H9 (cell line): ENCODE measurements around the gene PEX7. TPM values are rescaled to one million over a fixed set of nuclear protein-coding genes. Genes with fewer than 3 reads are reported as not detected.

ENCODE experiments used
- DNase-seq: peaks from one replicate; pipeline ENCODE4 v3.0.0-alpha.2; 2017
- H2AFZ ChIP-seq: one replicate; pipeline ENCODE4 v1.6.1; 2013; ENCODE audit warnings: mild to moderate bottlenecking, low read length, control low read depth, moderate library complexity
- H2AK5ac ChIP-seq: 2 replicates; pipeline ENCODE4 v1.6.1; 2013; ENCODE audit warnings: low read length, control low read depth, mixed read lengths; ENCODE audit not compliant: insufficient read length
- H2BK120ac ChIP-seq: one replicate; pipeline ENCODE4 v1.6.1; 2013; ENCODE audit warnings: low read depth, mild to moderate bottlenecking, low read length, control low read depth, inconsistent platforms; ENCODE audit not compliant: poor library complexity, severe bottlenecking
- H2BK12ac ChIP-seq: 2 replicates; pipeline ENCODE4 v1.6.1; 2013; ENCODE audit warnings: low read length, control low read depth, mixed read lengths, low read depth; ENCODE audit not compliant: insufficient read length
- H2BK15ac ChIP-seq: 2 replicates; pipeline ENCODE4 v1.6.1; 2013; ENCODE audit warnings: low read depth, low read length, control low read depth
- H2BK20ac ChIP-seq: one replicate; pipeline ENCODE4 v1.6.1; 2013; ENCODE audit warnings: low read depth, mild to moderate bottlenecking, low read length, control low read depth, inconsistent platforms; ENCODE audit not compliant: poor library complexity, severe bottlenecking
- H2BK5ac ChIP-seq: 2 replicates; pipeline ENCODE4 v1.6.1; 2013; ENCODE audit warnings: low read length, control low read depth, mixed read lengths; ENCODE audit not compliant: insufficient read length
- H3K14ac ChIP-seq: 2 replicates; pipeline ENCODE4 v1.6.1; 2013; ENCODE audit warnings: low read length, control low read depth; ENCODE audit not compliant: insufficient read depth
- H3K18ac ChIP-seq: 2 replicates; pipeline ENCODE4 v1.6.1; 2013; ENCODE audit warnings: low read depth, mild to moderate bottlenecking, mixed read lengths, low read length, control low read depth; ENCODE audit not compliant: insufficient read length
- H3K23ac ChIP-seq: 2 replicates; pipeline ENCODE4 v1.6.1; 2013; ENCODE audit warnings: low read length, control low read depth, mixed read lengths, low read depth; ENCODE audit not compliant: insufficient read length
- H3K23me2 ChIP-seq: 2 replicates; pipeline ENCODE4 v1.6.1; 2013; ENCODE audit warnings: low read depth, mild to moderate bottlenecking, mixed read lengths, low read length, control low read depth; ENCODE audit not compliant: insufficient read length, poor library complexity, severe bottlenecking
- H3K27ac ChIP-seq: 2 replicates; pipeline ENCODE4 v1.5.1; 2013; ENCODE audit warnings: low read length, control low read depth, mixed read lengths, low read depth; ENCODE audit not compliant: insufficient read length
- H3K27me3 ChIP-seq: 2 replicates; pipeline ENCODE4 v1.6.1; 2013; ENCODE audit warnings: low read length, control low read depth, inconsistent platforms; ENCODE audit not compliant: insufficient read depth
- H3K4ac ChIP-seq: 2 replicates; pipeline ENCODE4 v1.6.1; 2013; ENCODE audit warnings: low read depth, mild to moderate bottlenecking, control low read depth, inconsistent platforms, low read length, moderate library complexity
- H3K4me1 ChIP-seq: 2 replicates; pipeline ENCODE4 v1.6.1; 2013; ENCODE audit warnings: low read length, control low read depth, inconsistent platforms; ENCODE audit not compliant: insufficient read depth
- H3K4me2 ChIP-seq: 2 replicates; pipeline ENCODE4 v1.6.1; 2013; ENCODE audit warnings: low read length, control low read depth, mixed read lengths; ENCODE audit not compliant: insufficient read length, insufficient read depth
- H3K56ac ChIP-seq: 2 replicates; pipeline ENCODE4 v1.6.1; 2013; ENCODE audit warnings: low read depth, mild to moderate bottlenecking, mixed read lengths, low read length, control low read depth; ENCODE audit not compliant: insufficient read length
- H3K79me1 ChIP-seq: 2 replicates; pipeline ENCODE4 v1.6.1; 2013; ENCODE audit warnings: low read depth, mild to moderate bottlenecking, moderate library complexity, low read length, control low read depth, inconsistent platforms; ENCODE audit not compliant: insufficient read depth, poor library complexity, severe bottlenecking
- H3K79me2 ChIP-seq: 2 replicates; pipeline ENCODE4 v1.6.1; 2013; ENCODE audit warnings: low read length, control low read depth, inconsistent platforms; ENCODE audit not compliant: insufficient read depth
- H3K9ac ChIP-seq: 2 replicates; pipeline ENCODE4 v1.6.1; 2013; ENCODE audit warnings: low read length, control low read depth, mixed read lengths; ENCODE audit not compliant: insufficient read length; ENCODE audit errors: extremely low read depth
- H3K9me3 ChIP-seq: one replicate; pipeline ENCODE4 v1.6.1; 2013; ENCODE audit warnings: low read depth, low read length, inconsistent platforms; ENCODE audit not compliant: control insufficient read depth
- H3T11ph ChIP-seq: one replicate; pipeline ENCODE4 v1.6.1; 2013; ENCODE audit warnings: mild to moderate bottlenecking, low read length, control low read depth, inconsistent platforms
- H4K20me1 ChIP-seq: one replicate; pipeline ENCODE4 v1.6.1; 2013; ENCODE audit not compliant: control insufficient read depth, insufficient read length, insufficient read depth
- H4K5ac ChIP-seq: 2 replicates; pipeline ENCODE4 v1.6.1; 2013; ENCODE audit warnings: low read depth, mild to moderate bottlenecking, mixed read lengths, low read length, control low read depth; ENCODE audit not compliant: insufficient read length
- H4K8ac ChIP-seq: replicated peaks from 2 replicates; pipeline ENCODE4 v1.6.1; 2013; ENCODE audit warnings: low read length, control low read depth, mixed read lengths, low read depth; ENCODE audit not compliant: insufficient read length
- H4K91ac ChIP-seq: 2 replicates; pipeline ENCODE4 v1.6.1; 2013; ENCODE audit warnings: low read depth, mild to moderate bottlenecking, moderate library complexity, mixed read lengths, low read length, control low read depth; ENCODE audit not compliant: insufficient read length
- H3K27ac Mint-ChIP-seq, 3 experiments: 2 replicates in 2 of 3; 3 replicates in 1 of 3; pipeline ENCODE4 v1.8.0; 2020 to 2021; ENCODE audit warnings: mixed read lengths in 3 of 3, mild to moderate bottlenecking in 1 of 3, moderate library complexity in 1 of 3
- H3K27me3 Mint-ChIP-seq: 2 replicates; pipeline ENCODE4 v1.8.0; 2021; ENCODE audit warnings: low read depth, mild to moderate bottlenecking, moderate library complexity, mixed read lengths
- H3K36me3 Mint-ChIP-seq, 3 experiments: 2 replicates in 2 of 3; 3 replicates in 1 of 3; pipeline ENCODE4 v1.8.0; 2020 to 2021; ENCODE audit warnings: low read depth in 3 of 3, mixed read lengths in 3 of 3; ENCODE audit not compliant: insufficient read depth in 1 of 3
- H3K4me1 Mint-ChIP-seq, 2 experiments: 2 replicates each; pipeline ENCODE4 v1.8.0; 2020; ENCODE audit warnings: mixed read lengths in 2 of 2
- H3K4me3 Mint-ChIP-seq, 2 experiments: 2 replicates in 1 of 2; 3 replicates in 1 of 2; pipeline ENCODE4 v1.8.0; 2020 to 2021; ENCODE audit warnings: mild to moderate bottlenecking in 2 of 2, mixed read lengths in 2 of 2, moderate library complexity in 1 of 2
- H3K9me3 Mint-ChIP-seq, 2 experiments: 2 replicates in 1 of 2; 3 replicates in 1 of 2; pipeline ENCODE4 v1.8.0; 2020; ENCODE audit warnings: mild to moderate bottlenecking in 2 of 2, mixed read lengths in 2 of 2, moderate library complexity in 1 of 2
- CTCF ChIP-seq: fragments of 200-600 bp; sonication (generic); conservative IDR thresholded peaks from 3 replicates; pipeline ENCODE4 v1.8.0; 2021; ENCODE audit warnings: antibody characterized with exemption, mild to moderate bottlenecking
- whole genome bisulfite sequencing: extraction: QIAGEN DNeasy Blood & Tissue Kit; methylation state at CpG from one replicate; pipeline ENCODE4 v1.1.7; 2013; ENCODE audit warnings: missing lambda C conversion rate, low lambda C conversion rate, mixed read lengths; ENCODE audit not compliant: insufficient read length; ENCODE audit errors: extremely low coverage; 5-methylcytosine and 5-hydroxymethylcytosine counted together
- total RNA-seq: library from RNA; stranded (reverse); gene quantifications from 2 replicates; pipeline ENCODE4 v1.2.1, GENCODE V29; 2021

The PEX7 gene
- total RNA-seq, 1 experiment from 2014 or later: 8.4 TPM

- no peak overlapping the region for H2BK15ac ChIP-seq
- no peak overlapping the region for H3K27ac Mint-ChIP-seq
- no peak overlapping the region for H3K9ac ChIP-seq
- H3K27ac ChIP-seq: no peak overlapping the region
- H3T11ph ChIP-seq: no peak overlapping the region
- no peaks in the 10 kb centered on the region; the same call in 1 of the 2 replicates for H3K27me3 Mint-ChIP-seq
- H2BK5ac ChIP-seq: no peak overlapping the region
- H2AK5ac ChIP-seq: no peak overlapping the region
- H3K4me2 ChIP-seq: no peak overlapping the region
- H3K9me3 ChIP-seq: no peaks in the 10 kb centered on the region
- no peaks in the 10 kb centered on the region for H3K4me1 ChIP-seq
- H3K23ac ChIP-seq: no peak overlapping the region
- no CpG with 5 or more reads among the region's 3 CpGs for WGBS
- H3K14ac ChIP-seq: no peak overlapping the region
- H3K56ac ChIP-seq: no peak overlapping the region
- no peaks in the 10 kb centered on the region for H3K79me1 ChIP-seq
- H3K27me3 ChIP-seq: no peaks in the 10 kb centered on the region
- H2BK20ac ChIP-seq: no peak overlapping the region
- no peaks in the 10 kb centered on the region for H3K79me2 ChIP-seq
- H4K20me1 ChIP-seq: no peaks in the 10 kb centered on the region
- no peaks in the 10 kb centered on the region for H3K9me3 Mint-ChIP-seq
- no peak overlapping the region for H2BK120ac ChIP-seq
- no peak overlapping the region for H3K4me3 Mint-ChIP-seq
- TF ChIP-seq CTCF: no peak
- H3K18ac ChIP-seq: no peak overlapping the region
- no peaks in the 10 kb centered on the region; a peak in 1 of 7 replicates for H3K36me3 Mint-ChIP-seq
- no peak overlapping the region for H2BK12ac ChIP-seq
- H3K23me2 ChIP-seq: no peaks in the 10 kb centered on the region
- H3K4ac ChIP-seq: no peak overlapping the region
- H4K5ac ChIP-seq: no peak overlapping the region
- no peak overlapping the region for H2AFZ ChIP-seq
- H4K8ac ChIP-seq: no peak overlapping the region
- H3K4me1 Mint-ChIP-seq: peaks cover 6 to 11% of the 10 kb centered on the region in 2 experiments; a peak in 3 of 4 replicates
- H4K91ac ChIP-seq: no peak overlapping the region
- DNase-seq: no peak
Measured at GRCh38 chr6:136780972-136781371, 41.4 kb upstream of the PEX7 start.
